Measurements from ENCODE around the gene LAMA1.

GRCh38 chr18:7158216-7158615 lies 40.6 kb upstream of the LAMA1 start:
- TF ChIP-seq POLR2AphosphoS5 (IDR thresholded peaks at IDR 0.05) (no peak), RAD21 (conservative IDR thresholded peaks at IDR 0.05) (no peak), CTCF (IDR thresholded peaks at IDR 0.05; ENCODE audit: poor library complexity, severe bottlenecking) (no peak), EZH2 (IDR thresholded peaks at IDR 0.05; ENCODE audit: borderline replicate concordance, insufficient read depth, low read length, poor library complexity, severe bottlenecking) (no peak), EP300 (conservative IDR thresholded peaks at IDR 0.05; ENCODE audit: poor library complexity, severe bottlenecking) (no peak), TAF1 (IDR thresholded peaks at IDR 0.05; ENCODE audit: low read depth) (no peak), REST (IDR thresholded peaks at IDR 0.05; ENCODE audit: borderline replicate concordance) (no peak), MXI1 (conservative IDR thresholded peaks at IDR 0.05; ENCODE audit: poor library complexity, severe bottlenecking) (no peak), SMC3 (conservative IDR thresholded peaks at IDR 0.05; ENCODE audit: poor library complexity) (no peak)

All from neural cell (in vitro differentiated cells).